ENCODE measurements around the gene IL13RA2.

Gene IL13RA2

DNA sequence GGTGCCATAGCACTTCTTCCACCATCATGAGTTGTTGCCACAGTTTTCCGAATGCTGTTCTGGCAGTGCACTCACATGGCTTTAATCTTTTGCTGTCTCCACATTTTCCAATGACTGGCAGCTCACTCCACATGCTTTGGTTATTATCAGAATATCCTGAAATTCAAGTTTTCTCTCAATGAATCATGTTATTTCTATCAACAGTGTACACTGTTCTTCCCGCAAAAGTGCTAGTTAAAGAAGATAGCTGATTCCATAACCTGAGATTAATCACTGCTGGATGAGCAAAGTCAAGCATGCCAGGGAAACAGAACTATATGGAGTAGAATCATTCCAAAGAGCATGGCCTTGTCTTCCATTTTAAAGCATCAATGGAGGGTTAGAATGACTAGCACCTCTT lies 14.6 kb upstream of the IL13RA2 start:
- Histone ChIP-seq H3K27ac (ENCODE audit: low read depth, low read length) (no peak overlapping the region), H3K9ac (ENCODE audit: low read depth, low read length) (no peak overlapping the region), H3K36me3 (ENCODE audit: control insufficient read depth, insufficient read depth, low read length) (no peaks in the 10 kb centered on the region), H3K4me3 (ENCODE audit: low read depth, low read length) (no peak overlapping the region), H3K9me3 (ENCODE audit: control insufficient read depth, insufficient read depth, low read length) (no peaks in the 10 kb centered on the region), H3K4me1 (ENCODE audit: control insufficient read depth, insufficient read depth, low read length) (no peaks in the 10 kb centered on the region), H3K27me3 (ENCODE audit: control insufficient read depth, insufficient read depth, low read length) (peaks cover 11% of the 10 kb centered on the region)

DNA sequence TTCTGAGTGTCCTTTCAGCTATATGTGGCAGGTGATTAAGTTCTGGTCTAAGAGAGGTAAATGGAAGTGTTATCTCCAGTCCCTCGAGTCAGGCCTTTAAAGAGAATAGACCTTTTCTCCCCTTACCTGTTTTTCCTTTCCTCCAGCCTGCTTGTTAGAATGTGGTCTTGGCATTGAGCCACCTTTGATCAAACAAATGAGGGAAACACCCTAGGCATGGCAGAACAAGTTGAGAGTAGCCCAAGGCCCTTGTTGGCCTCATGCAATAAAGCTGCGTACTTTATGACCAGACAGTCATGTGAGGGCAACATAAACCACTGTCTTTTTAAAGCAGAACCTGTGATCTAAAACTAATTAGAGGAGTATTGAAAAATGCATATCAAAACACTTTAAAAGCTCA lies 13.2 kb upstream of the IL13RA2 start:
- Histone ChIP-seq H3K27ac (ENCODE audit: low read depth, low read length) (no peak overlapping the region), H3K27me3 (ENCODE audit: control insufficient read depth, insufficient read depth, low read length) (peaks cover 6% of the 10 kb centered on the region), H3K4me3 (ENCODE audit: low read depth, low read length) (no peak overlapping the region), H3K4me1 (ENCODE audit: control insufficient read depth, insufficient read depth, low read length) (no peaks in the 10 kb centered on the region), H3K36me3 (ENCODE audit: control insufficient read depth, insufficient read depth, low read length) (no peaks in the 10 kb centered on the region), H3K9ac (ENCODE audit: low read depth, low read length) (no peak overlapping the region), H3K9me3 (ENCODE audit: control insufficient read depth, insufficient read depth, low read length) (no peaks in the 10 kb centered on the region)

DNA sequence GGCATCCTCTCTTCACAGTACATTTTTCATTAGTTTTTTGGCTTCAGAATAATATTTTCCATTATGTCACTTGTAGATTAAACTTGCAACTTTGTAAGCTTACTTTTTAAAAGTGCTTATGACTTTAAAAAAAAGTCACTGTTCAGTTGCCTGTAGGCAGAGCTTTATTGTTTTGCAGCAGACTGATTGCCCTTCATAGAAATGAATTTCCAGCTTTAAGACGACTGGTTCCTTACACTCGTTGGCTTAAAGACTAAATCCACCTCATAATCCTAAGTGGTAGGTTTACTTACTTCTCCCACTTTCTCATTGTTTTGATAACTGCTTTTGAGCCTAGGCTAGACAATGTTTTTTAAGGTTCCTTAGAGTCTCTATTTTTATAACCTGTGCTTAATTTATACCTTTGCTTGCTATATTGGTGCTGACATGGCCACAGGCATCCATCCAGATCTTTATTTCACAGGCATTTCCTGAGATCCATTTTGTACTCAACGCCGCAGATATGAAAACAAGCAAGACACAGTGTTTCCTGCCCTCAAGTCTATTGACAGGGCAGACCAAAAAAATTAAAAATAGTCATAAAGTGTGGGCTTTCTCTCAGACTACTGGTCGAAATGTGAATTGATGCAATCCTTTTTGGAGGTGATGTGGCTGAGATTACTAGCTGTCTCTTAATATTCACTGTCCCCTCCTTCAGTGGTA lies 12.6 kb upstream of the IL13RA2 start:
- no peaks in the 10 kb centered on the region for H3K4me1 ChIP-seq (ENCODE audit: control insufficient read depth, insufficient read depth, low read length)
- H3K27me3 ChIP-seq (ENCODE audit: control insufficient read depth, insufficient read depth, low read length): peaks cover 6% of the 10 kb centered on the region
- no peak overlapping the region for H3K9ac ChIP-seq (ENCODE audit: low read depth, low read length)
- no peak overlapping the region for H3K4me3 ChIP-seq (ENCODE audit: low read depth, low read length)
- H3K36me3 ChIP-seq (ENCODE audit: control insufficient read depth, insufficient read depth, low read length): no peaks in the 10 kb centered on the region
- H3K9me3 ChIP-seq (ENCODE audit: control insufficient read depth, insufficient read depth, low read length): no peaks in the 10 kb centered on the region
- H3K27ac ChIP-seq (ENCODE audit: low read depth, low read length): no peak overlapping the region

DNA sequence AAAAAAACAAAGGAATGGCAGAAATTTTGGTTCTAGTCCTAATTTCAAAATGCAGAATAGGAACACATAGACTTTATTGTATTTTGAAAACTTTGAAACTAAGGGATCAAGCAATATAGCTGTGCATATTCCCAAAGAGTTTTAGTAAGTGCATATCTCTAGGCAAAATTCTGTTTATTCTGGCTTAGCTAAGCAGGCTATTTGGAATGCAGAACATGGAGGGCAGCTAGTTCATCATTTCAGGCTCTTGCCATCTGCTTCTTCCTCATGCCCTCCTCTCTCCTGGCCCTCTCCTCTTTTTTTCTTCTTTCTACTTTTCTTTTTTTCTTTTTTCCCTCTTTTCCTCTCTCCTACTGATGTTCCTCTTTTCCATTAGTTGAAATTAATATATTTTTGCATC lies 12.0 kb upstream of the IL13RA2 start:
- Histone ChIP-seq H3K4me3 (ENCODE audit: low read depth, low read length) (no peak overlapping the region), H3K36me3 (ENCODE audit: control insufficient read depth, insufficient read depth, low read length) (no peaks in the 10 kb centered on the region), H3K9ac (ENCODE audit: low read depth, low read length) (no peak overlapping the region), H3K9me3 (ENCODE audit: control insufficient read depth, insufficient read depth, low read length) (no peaks in the 10 kb centered on the region), H3K4me1 (ENCODE audit: control insufficient read depth, insufficient read depth, low read length) (no peaks in the 10 kb centered on the region), H3K27me3 (ENCODE audit: control insufficient read depth, insufficient read depth, low read length) (peaks cover 8% of the 10 kb centered on the region), H3K27ac (ENCODE audit: low read depth, low read length) (no peak overlapping the region)

DNA sequence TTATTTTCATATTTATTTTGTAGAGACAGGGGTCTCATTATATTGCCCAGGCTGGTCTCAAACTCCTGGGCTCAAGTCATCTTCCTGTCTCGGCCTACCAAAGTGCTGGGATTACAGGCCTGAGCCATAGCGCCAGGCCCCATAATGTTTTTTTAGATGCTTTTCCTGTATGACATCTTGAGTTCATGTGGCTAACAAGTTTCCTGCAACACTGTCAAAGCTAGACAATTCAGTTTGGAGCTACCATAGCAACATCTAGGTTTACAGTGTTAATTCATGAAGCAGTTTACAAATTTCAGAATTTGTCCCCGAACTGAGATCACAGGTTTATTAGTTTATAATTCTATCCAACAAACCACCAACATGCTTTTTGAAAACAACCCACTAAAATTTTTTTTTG lies 6.4 kb upstream of the IL13RA2 start:
- no peak overlapping the region for H3K4me3 ChIP-seq (ENCODE audit: low read depth, low read length)
- no peaks in the 10 kb centered on the region for H3K4me1 ChIP-seq (ENCODE audit: control insufficient read depth, insufficient read depth, low read length)
- H3K9ac ChIP-seq (ENCODE audit: low read depth, low read length): no peak overlapping the region
- H3K9me3 ChIP-seq (ENCODE audit: control insufficient read depth, insufficient read depth, low read length): no peaks in the 10 kb centered on the region
- H3K27me3 ChIP-seq (ENCODE audit: control insufficient read depth, insufficient read depth, low read length): peaks cover 8% of the 10 kb centered on the region
- no peak overlapping the region for H3K27ac ChIP-seq (ENCODE audit: low read depth, low read length)
- H3K36me3 ChIP-seq (ENCODE audit: control insufficient read depth, insufficient read depth, low read length): no peaks in the 10 kb centered on the region

DNA sequence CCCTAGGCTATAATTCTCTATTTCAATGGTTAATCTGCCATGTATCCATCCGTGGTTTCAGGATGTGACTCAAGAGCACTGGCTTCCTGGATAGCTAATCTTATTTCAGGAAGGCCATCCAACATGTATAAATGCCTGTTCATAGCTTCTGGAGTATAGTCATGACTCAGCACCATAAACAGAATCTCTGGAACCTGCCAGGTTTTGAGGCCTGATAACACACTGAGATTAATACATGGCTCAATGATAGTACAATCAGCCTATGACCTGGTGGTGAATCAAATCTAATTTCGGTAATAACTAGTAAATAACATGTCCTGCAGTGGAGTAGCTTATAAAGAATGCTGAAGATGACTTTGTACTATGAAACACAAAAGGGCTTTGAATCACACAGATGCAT lies 5.7 kb upstream of the IL13RA2 start:
- no peaks in the 10 kb centered on the region for H3K4me1 ChIP-seq (ENCODE audit: control insufficient read depth, insufficient read depth, low read length)
- H3K36me3 ChIP-seq (ENCODE audit: control insufficient read depth, insufficient read depth, low read length): no peaks in the 10 kb centered on the region
- peaks cover 8% of the 10 kb centered on the region for H3K27me3 ChIP-seq (ENCODE audit: control insufficient read depth, insufficient read depth, low read length)
- no peak overlapping the region for H3K4me3 ChIP-seq (ENCODE audit: low read depth, low read length)
- no peak overlapping the region for H3K9ac ChIP-seq (ENCODE audit: low read depth, low read length)
- no peak overlapping the region for H3K27ac ChIP-seq (ENCODE audit: low read depth, low read length)
- H3K9me3 ChIP-seq (ENCODE audit: control insufficient read depth, insufficient read depth, low read length): no peaks in the 10 kb centered on the region

DNA sequence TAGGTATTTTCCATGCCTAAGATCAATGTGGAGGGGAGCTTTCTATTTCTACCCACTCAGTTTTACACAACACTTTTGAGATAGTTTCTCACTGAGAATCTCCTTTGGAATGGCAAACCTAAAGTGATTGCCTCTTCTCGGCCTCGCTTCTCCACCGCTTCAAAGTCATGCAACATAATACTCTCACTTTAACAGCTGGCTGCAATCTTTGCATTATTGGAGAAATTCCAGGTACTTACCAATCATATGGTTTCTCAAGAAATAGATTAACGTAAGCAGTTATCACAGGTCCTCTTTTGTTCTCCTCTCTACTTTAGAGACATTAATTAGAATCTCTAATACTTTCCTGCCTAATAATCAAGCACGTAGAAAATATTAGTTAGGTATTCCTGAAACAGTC lies 3.7 kb upstream of the IL13RA2 start:
- Histone ChIP-seq H3K9ac (ENCODE audit: low read depth, low read length) (no peak overlapping the region), H3K36me3 (ENCODE audit: control insufficient read depth, insufficient read depth, low read length) (no peaks in the 10 kb centered on the region), H3K4me1 (ENCODE audit: control insufficient read depth, insufficient read depth, low read length) (no peaks in the 10 kb centered on the region), H3K4me3 (ENCODE audit: low read depth, low read length) (no peak overlapping the region), H3K9me3 (ENCODE audit: control insufficient read depth, insufficient read depth, low read length) (no peaks in the 10 kb centered on the region), H3K27me3 (ENCODE audit: control insufficient read depth, insufficient read depth, low read length) (peaks cover 8% of the 10 kb centered on the region), H3K27ac (ENCODE audit: low read depth, low read length) (no peak overlapping the region)

DNA sequence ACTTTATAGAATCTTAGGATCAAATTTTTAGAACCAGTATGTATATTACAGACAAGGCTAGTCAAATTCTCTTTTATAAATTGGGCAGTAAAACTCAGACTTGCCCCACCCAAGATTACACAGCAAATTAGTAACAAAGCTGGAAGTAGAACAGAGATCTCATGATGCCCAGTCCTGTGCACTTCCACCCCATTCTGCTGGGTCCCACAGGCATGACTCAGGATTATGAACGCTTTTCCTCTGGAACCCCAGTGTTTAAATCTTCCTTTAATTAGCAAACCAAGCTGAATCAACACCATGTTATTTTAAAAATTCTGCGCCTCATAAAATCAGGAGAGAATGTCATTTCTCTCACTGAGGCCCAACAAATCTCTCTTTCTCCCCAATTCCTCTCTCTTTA lies 1.5 kb upstream of the IL13RA2 start:
- Histone ChIP-seq H3K4me1 (ENCODE audit: control insufficient read depth, insufficient read depth, low read length) (no peaks in the 10 kb centered on the region), H3K36me3 (ENCODE audit: control insufficient read depth, insufficient read depth, low read length) (no peaks in the 10 kb centered on the region), H3K9ac (ENCODE audit: low read depth, low read length) (no peak overlapping the region), H3K27me3 (ENCODE audit: control insufficient read depth, insufficient read depth, low read length) (peaks cover 3% of the 10 kb centered on the region; the same call in 1 of the 2 replicates), H3K4me3 (ENCODE audit: low read depth, low read length) (no peak overlapping the region), H3K9me3 (ENCODE audit: control insufficient read depth, insufficient read depth, low read length) (no peaks in the 10 kb centered on the region), H3K27ac (ENCODE audit: low read depth, low read length) (no peak overlapping the region)

DNA sequence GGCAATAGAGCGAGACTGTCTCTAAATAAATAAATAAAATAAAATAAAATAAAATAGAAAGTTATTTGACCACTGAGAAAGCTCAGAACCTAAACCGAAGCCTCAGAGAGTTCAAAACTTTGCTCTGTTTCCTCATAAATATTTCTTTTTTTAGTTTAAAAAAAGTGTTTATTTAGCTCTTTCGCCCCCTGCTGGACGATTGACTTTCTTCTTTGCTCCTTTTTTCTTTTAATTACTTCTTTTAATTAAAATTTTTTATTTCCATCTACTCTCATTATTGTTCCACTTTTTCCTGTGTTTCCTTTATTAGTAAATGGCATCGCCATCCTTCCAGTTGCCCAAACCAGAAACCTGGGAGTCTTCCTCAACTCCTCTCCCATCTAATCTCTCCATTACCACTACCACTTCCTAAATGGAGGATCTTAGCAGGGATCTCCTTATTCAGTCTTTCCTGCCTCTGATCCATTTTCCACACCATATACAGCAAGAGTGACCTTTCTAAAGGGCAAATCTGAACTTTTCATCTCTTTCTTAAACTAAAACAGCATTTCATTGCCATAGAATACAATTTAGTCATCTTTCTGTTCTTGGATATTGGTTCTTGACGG lies 728 bp upstream of the IL13RA2 start:
- Histone ChIP-seq H3K9me3 (ENCODE audit: control insufficient read depth, insufficient read depth, low read length) (no peaks in the 10 kb centered on the region), H3K4me1 (ENCODE audit: control insufficient read depth, insufficient read depth, low read length) (no peaks in the 10 kb centered on the region), H3K4me3 (ENCODE audit: low read depth, low read length) (no peak overlapping the region), H3K36me3 (ENCODE audit: control insufficient read depth, insufficient read depth, low read length) (no peaks in the 10 kb centered on the region), H3K27ac (ENCODE audit: low read depth, low read length) (no peak overlapping the region), H3K9ac (ENCODE audit: low read depth, low read length) (no peak overlapping the region), H3K27me3 (ENCODE audit: control insufficient read depth, insufficient read depth, low read length) (peaks cover 3% of the 10 kb centered on the region; the same call in 1 of the 2 replicates)

DNA sequence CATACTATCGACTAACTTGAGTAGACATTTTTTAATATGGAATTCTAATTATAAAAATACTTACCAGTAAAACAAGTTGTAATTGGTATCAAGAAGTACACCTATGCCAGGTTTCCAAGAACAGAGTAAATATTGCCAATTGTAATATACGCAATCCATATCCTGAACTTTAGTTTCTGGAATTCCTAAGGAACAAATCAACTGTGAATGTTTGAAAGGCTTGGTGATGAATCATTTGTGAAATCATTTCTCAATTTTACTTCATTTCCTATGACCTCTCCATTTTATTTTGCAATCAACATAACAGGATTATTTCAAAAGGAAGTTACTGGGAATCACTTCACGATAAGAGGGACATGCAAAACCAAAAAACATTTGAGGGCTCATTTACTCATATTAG lies 3.7 kb downstream of the IL13RA2 start:
- H3K9ac ChIP-seq (ENCODE audit: low read depth, low read length): no peak overlapping the region
- H3K36me3 ChIP-seq (ENCODE audit: control insufficient read depth, insufficient read depth, low read length): no peaks in the 10 kb centered on the region
- H3K27me3 ChIP-seq (ENCODE audit: control insufficient read depth, insufficient read depth, low read length): peaks cover 14% of the 10 kb centered on the region
- H3K27ac ChIP-seq (ENCODE audit: low read depth, low read length): no peak overlapping the region
- H3K9me3 ChIP-seq (ENCODE audit: control insufficient read depth, insufficient read depth, low read length): no peaks in the 10 kb centered on the region
- H3K4me1 ChIP-seq (ENCODE audit: control insufficient read depth, insufficient read depth, low read length): no peaks in the 10 kb centered on the region
- H3K4me3 ChIP-seq (ENCODE audit: low read depth, low read length): no peak overlapping the region

DNA sequence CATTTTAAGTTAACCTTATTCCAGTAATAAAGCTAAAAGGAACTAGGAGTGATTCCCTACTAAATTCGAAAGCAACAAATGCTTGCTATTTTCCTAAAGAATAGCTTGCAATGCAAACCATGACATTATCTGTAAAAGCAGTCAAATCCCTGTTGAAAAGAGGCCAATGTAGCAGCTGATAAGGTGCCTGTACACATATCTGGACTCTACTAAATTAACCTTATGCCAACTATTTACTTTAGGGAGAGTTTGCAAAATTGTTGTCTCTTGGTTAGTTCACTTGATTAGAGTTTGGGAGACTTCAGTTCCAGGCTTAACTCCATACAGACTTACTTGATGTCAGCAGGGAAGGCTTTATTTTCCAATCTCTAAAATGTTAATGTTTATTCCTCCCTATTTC lies 6.0 kb downstream of the IL13RA2 start:
- Histone ChIP-seq H3K4me3 (ENCODE audit: low read depth, low read length) (no peak overlapping the region), H3K27me3 (ENCODE audit: control insufficient read depth, insufficient read depth, low read length) (peaks cover 14% of the 10 kb centered on the region), H3K27ac (ENCODE audit: low read depth, low read length) (no peak overlapping the region), H3K36me3 (ENCODE audit: control insufficient read depth, insufficient read depth, low read length) (no peaks in the 10 kb centered on the region), H3K9ac (ENCODE audit: low read depth, low read length) (no peak overlapping the region), H3K9me3 (ENCODE audit: control insufficient read depth, insufficient read depth, low read length) (no peaks in the 10 kb centered on the region), H3K4me1 (ENCODE audit: control insufficient read depth, insufficient read depth, low read length) (no peaks in the 10 kb centered on the region)

Measured in HUES48 (cell line).